ENCODE data around the gene STAG1. TPM values are rescaled to one million over a fixed set of nuclear protein-coding genes. Genes with fewer than 3 reads are reported as not detected.
"Not testable (repeated sequence)": the region's sequence is repeated elsewhere in the genome, so short reads cannot be mapped to it uniquely, and the experiment has no call there.

The STAG1 gene
- total and polyA plus RNA-seq, 9 of the 15 experiments (the other 6 are each of a cell fraction or from before 2014, with no cell fraction given) = 2.7 to 17.7 (median 8.8) TPM

GRCh38 chr3:136712941-136713340, 39.2 kb downstream of the STAG1 start:
- no peak overlapping the region for H3K4me2 ChIP-seq (ENCODE audit: insufficient read depth, low read length)
- ChIA-PET POLR2A (no interaction called here), CTCF (ENCODE audit: low intra/inter-chr PET ratio) (no interaction called here)
- no peaks in the 10 kb centered on the region for H3K9me1 ChIP-seq (ENCODE audit: control insufficient read depth, insufficient read depth, low read length)
- H4K20me1 ChIP-seq (replicated peaks; ENCODE audit: control insufficient read depth, insufficient read depth, low read length) = no peaks in the 10 kb centered on the region
- intact Hi-C loops (cut with micrococcal nuclease) = no loop called here
- peaks cover 0 to 3% of the 10 kb centered on the region in 2 experiments; a peak in 3 of 5 replicates for H3K4me1 ChIP-seq (replicated peaks in 1 of 2; ENCODE audit: control insufficient read depth in 2 of 2, insufficient read depth in 2 of 2, low read length in 2 of 2)
- H3K27me3 ChIP-seq (ENCODE audit: control insufficient read depth in 2 of 2, insufficient read depth in 2 of 2, low read length in 2 of 2) = no peaks in the 10 kb centered on the region
- in situ Hi-C loops (cut with MboI) = no loop called here
- no peak overlapping the region for H3K9ac ChIP-seq (ENCODE audit: insufficient read depth in 1 of 2, low read depth in 2 of 2, low read length in 2 of 2)
- TF ChIP-seq TCF15 (CRISPR knock-in tag; IDR thresholded peaks at IDR 0.05) (no peak), ZNF347 (CRISPR knock-in tag; IDR thresholded peaks at IDR 0.05; ENCODE audit: low read depth) (no peak), ZSCAN29 (IDR thresholded peaks at IDR 0.05) (no peak), SUPT5H (IDR thresholded peaks at IDR 0.05) (no peak), BRD9 (IDR thresholded peaks at IDR 0.05; ENCODE audit: low read depth, partially characterized antibody) (no peak), CBFB (CRISPR knock-in tag; IDR thresholded peaks at IDR 0.05) (no peak), DACH1 (IDR thresholded peaks at IDR 0.05; ENCODE audit: partially characterized antibody) (no peak), ZNF764 (CRISPR knock-in tag; IDR thresholded peaks at IDR 0.05; ENCODE audit: low read depth) (no peak), MITF (IDR thresholded peaks at IDR 0.05) (no peak)
- FAIRE-seq (no peak), DNase-seq (ENCODE audit: extremely low read depth in 1 of 4, low spot score in 3 of 4) (no peak), ATAC-seq (no peak)
- H3K79me2 ChIP-seq (ENCODE audit: control insufficient read depth, insufficient read depth, low read length) = peaks cover 21% of the 10 kb centered on the region
- H3K36me3 ChIP-seq (ENCODE audit: control insufficient read depth, insufficient read depth, low read length) = no peaks in the 10 kb centered on the region
- no TSS peak for BruUV-seq (replicated peaks)
- no peak overlapping the region for H3K27ac ChIP-seq (ENCODE audit: extremely low read depth, low read depth, low read length)
- WGBS (ENCODE audit: insufficient coverage, low coverage, missing lambda C conversion rate) = 93% methylated on average over 5 of the region's 6 CpGs
- no peak overlapping the region for H2AFZ ChIP-seq (ENCODE audit: low read depth, low read length)
- H3K4me3 ChIP-seq = no peak overlapping the region
- no peaks in the 10 kb centered on the region for H3K9me3 ChIP-seq (replicated peaks; ENCODE audit: control insufficient read depth, insufficient read depth, low read depth, low read length)

GRCh38 chr3:136711888-136712287, 40.3 kb downstream of the STAG1 start:
- DNase-seq (ENCODE audit: extremely low read depth in 1 of 4, low spot score in 3 of 4); H3K9ac ChIP-seq (ENCODE audit: insufficient read depth in 1 of 2, low read depth in 2 of 2, low read length in 2 of 2); ATAC-seq; H4K20me1 ChIP-seq (replicated peaks; ENCODE audit: control insufficient read depth, insufficient read depth, low read length); H3K4me1 ChIP-seq (replicated peaks in 1 of 2; ENCODE audit: control insufficient read depth in 2 of 2, insufficient read depth in 2 of 2, low read length in 2 of 2); in situ Hi-C loops (cut with MboI); intact Hi-C loops (cut with micrococcal nuclease); H3K36me3 ChIP-seq (ENCODE audit: control insufficient read depth, insufficient read depth, low read length); FAIRE-seq; CTCF ChIA-PET (ENCODE audit: low intra/inter-chr PET ratio); H3K4me2 ChIP-seq (ENCODE audit: insufficient read depth, low read length); H3K4me3 ChIP-seq; H3K9me1 ChIP-seq (ENCODE audit: control insufficient read depth, insufficient read depth, low read length); H2AFZ ChIP-seq (ENCODE audit: low read depth, low read length); H3K27me3 ChIP-seq (ENCODE audit: control insufficient read depth in 2 of 2, insufficient read depth in 2 of 2, low read length in 2 of 2); H3K27ac ChIP-seq (ENCODE audit: extremely low read depth, low read depth, low read length); BruUV-seq (replicated peaks); H3K9me3 ChIP-seq (replicated peaks; ENCODE audit: control insufficient read depth, insufficient read depth, low read depth, low read length): not testable (repeated sequence)
- POLR2A ChIA-PET = interaction anchor here (0.7 kb wide), 1 partner anchor 95 kb away, joined by 5 read pairs; no protein-coding TSS in a partner anchor
- H3K79me2 ChIP-seq (ENCODE audit: control insufficient read depth, insufficient read depth, low read length) = peaks cover 19% of the 10 kb centered on the region
- 92% methylated on average over 9 of the region's 9 CpGs for WGBS (ENCODE audit: insufficient coverage, low coverage, missing lambda C conversion rate)

Data from K562 (cell line).